Stomach smooth muscle (tissue), 2 donors: ENCODE measurements around the gene MED13L.

ENCODE experiments used
- H3K27ac ChIP-seq: one replicate; pipeline ENCODE4 v1.7.0; 2013; ENCODE audit warnings: mild to moderate bottlenecking, low read length, inconsistent platforms
- H3K27me3 ChIP-seq, 2 donors: one replicate each; pipeline ENCODE4 v1.7.0; 2013; ENCODE audit warnings: low read length in 2 of 2; ENCODE audit not compliant: insufficient read depth in 2 of 2, control insufficient read depth in 1 of 2
- H3K36me3 ChIP-seq, 2 donors: one replicate each; pipeline ENCODE4 v1.7.0; 2013; ENCODE audit warnings: low read length in 2 of 2; ENCODE audit not compliant: control insufficient read depth in 2 of 2, insufficient read depth in 2 of 2
- H3K4me1 ChIP-seq: one replicate; pipeline ENCODE4 v1.7.0; 2013; ENCODE audit warnings: low read length; ENCODE audit not compliant: control insufficient read depth, insufficient read depth
- H3K4me3 ChIP-seq, 2 donors: one replicate each; pipeline ENCODE4 v1.7.0; 2013; ENCODE audit warnings: low read length in 2 of 2
- H3K9ac ChIP-seq, 2 donors: one replicate each; pipeline ENCODE4 v1.7.0; 2013; ENCODE audit warnings: low read length in 2 of 2, mild to moderate bottlenecking in 1 of 2
- H3K9me3 ChIP-seq, 2 donors: one replicate each; pipeline ENCODE4 v1.7.0; 2013; ENCODE audit warnings: low read length in 2 of 2; ENCODE audit not compliant: control insufficient read depth in 2 of 2
- donor health status: healthy.
- donor health status: Pancreatic carcinoma.

MED13L gene

GRCh38 chr12:116153983-116154382 lies 123.5 kb downstream of the MED13L start:
- H3K9me3 ChIP-seq = no peaks in the 10 kb centered on the region
- no peaks in the 10 kb centered on the region for H3K36me3 ChIP-seq
- no peaks in the 10 kb centered on the region for H3K27me3 ChIP-seq
- H3K4me3 ChIP-seq = no peak overlapping the region
- H3K9ac ChIP-seq = no peak overlapping the region
- peaks cover 5% of the 10 kb centered on the region for H3K4me1 ChIP-seq
- no peak overlapping the region for H3K27ac ChIP-seq

GRCh38 chr12:116153113-116153512 lies 124.4 kb downstream of the MED13L start:
- no peaks in the 10 kb centered on the region for H3K27me3 ChIP-seq
- no peak overlapping the region for H3K27ac ChIP-seq
- no peak overlapping the region for H3K4me3 ChIP-seq
- H3K36me3 ChIP-seq = no peaks in the 10 kb centered on the region
- H3K9ac ChIP-seq = no peak overlapping the region
- peaks cover 9% of the 10 kb centered on the region for H3K4me1 ChIP-seq
- H3K9me3 ChIP-seq = no peaks in the 10 kb centered on the region

GRCh38 chr12:116152268-116152667 lies 125.2 kb downstream of the MED13L start:
- no peaks in the 10 kb centered on the region for H3K9me3 ChIP-seq
- no peaks in the 10 kb centered on the region for H3K36me3 ChIP-seq
- H3K4me3 ChIP-seq = no peak overlapping the region
- no peaks in the 10 kb centered on the region for H3K27me3 ChIP-seq
- H3K27ac ChIP-seq = no peak overlapping the region
- H3K4me1 ChIP-seq = peaks cover 9% of the 10 kb centered on the region
- no peak overlapping the region for H3K9ac ChIP-seq

- Histone ChIP-seq H3K27me3 (no peaks in the 10 kb centered on the region), H3K4me1 (peaks cover 9% of the 10 kb centered on the region), H3K9ac (no peak overlapping the region), H3K4me3 (no peak overlapping the region), H3K9me3 (no peaks in the 10 kb centered on the region), H3K27ac (no peak overlapping the region), H3K36me3 (no peaks in the 10 kb centered on the region)
Measured at GRCh38 chr12:116150452-116150851, 127.0 kb downstream of the MED13L start.

- no peaks in the 10 kb centered on the region for H3K27me3 ChIP-seq
- H3K4me3 ChIP-seq = no peak overlapping the region
- H3K4me1 ChIP-seq = peaks cover 9% of the 10 kb centered on the region
- H3K9ac ChIP-seq = no peak overlapping the region
- H3K27ac ChIP-seq = no peak overlapping the region
- no peaks in the 10 kb centered on the region for H3K9me3 ChIP-seq
- H3K36me3 ChIP-seq = no peaks in the 10 kb centered on the region
Measured at GRCh38 chr12:116150001-116150400, 127.5 kb downstream of the MED13L start.

GRCh38 chr12:116148844-116149243 lies 128.6 kb downstream of the MED13L start:
- Histone ChIP-seq H3K27me3 (no peaks in the 10 kb centered on the region), H3K27ac (no peak overlapping the region), H3K4me1 (peaks cover 11% of the 10 kb centered on the region), H3K4me3 (no peak overlapping the region), H3K9ac (no peak overlapping the region), H3K9me3 (no peaks in the 10 kb centered on the region), H3K36me3 (no peaks in the 10 kb centered on the region)

GRCh38 chr12:116146386-116146785 lies 131.1 kb downstream of the MED13L start:
- H3K27ac ChIP-seq = no peak overlapping the region
- H3K4me1 ChIP-seq = peaks cover 14% of the 10 kb centered on the region
- H3K9me3 ChIP-seq = no peaks in the 10 kb centered on the region
- no peaks in the 10 kb centered on the region for H3K27me3 ChIP-seq
- no peaks in the 10 kb centered on the region for H3K36me3 ChIP-seq
- H3K4me3 ChIP-seq = no peak overlapping the region
- H3K9ac ChIP-seq = no peak overlapping the region

GRCh38 chr12:116145451-116145850 lies 132.0 kb downstream of the MED13L start:
- H3K4me1 ChIP-seq = peaks cover 14% of the 10 kb centered on the region
- no peaks in the 10 kb centered on the region for H3K27me3 ChIP-seq

GRCh38 chr12:116144384-116144783 lies 133.1 kb downstream of the MED13L start:
- Histone ChIP-seq H3K9ac (no peak overlapping the region), H3K4me1 (peaks cover 16% of the 10 kb centered on the region), H3K27me3 (no peaks in the 10 kb centered on the region), H3K36me3 (no peaks in the 10 kb centered on the region), H3K9me3 (no peaks in the 10 kb centered on the region), H3K4me3 (no peak overlapping the region), H3K27ac (no peak overlapping the region)

More at GRCh38 chr12:116145451-116145850, 132.0 kb downstream of the MED13L start:
- H3K36me3 ChIP-seq = no peaks in the 10 kb centered on the region
- no peak overlapping the region for H3K4me3 ChIP-seq
- H3K9ac ChIP-seq = no peak overlapping the region
- H3K9me3 ChIP-seq = no peaks in the 10 kb centered on the region
- no peak overlapping the region for H3K27ac ChIP-seq

- Histone ChIP-seq H3K36me3 (no peaks in the 10 kb centered on the region), H3K4me1 (peaks cover 16% of the 10 kb centered on the region), H3K27me3 (no peaks in the 10 kb centered on the region), H3K9me3 (no peaks in the 10 kb centered on the region), H3K9ac (no peak overlapping the region), H3K4me3 (no peak overlapping the region), H3K27ac (peak overlapping the region; percentile 18)
Measured at GRCh38 chr12:116143909-116144308, 133.6 kb downstream of the MED13L start.

GRCh38 chr12:116142936-116143898 lies 134.3 kb downstream of the MED13L start:
- H3K27me3 ChIP-seq = no peaks in the 10 kb centered on the region
- H3K9me3 ChIP-seq = no peaks in the 10 kb centered on the region
- no peaks in the 10 kb centered on the region for H3K36me3 ChIP-seq
- no peak overlapping the region for H3K27ac ChIP-seq
- peaks cover 12% of the 10 kb centered on the region for H3K4me1 ChIP-seq
- H3K9ac ChIP-seq = no peak overlapping the region
- H3K4me3 ChIP-seq = no peak overlapping the region
